ENCODE results near the gene MVB12B.

The MVB12B gene

DNA sequence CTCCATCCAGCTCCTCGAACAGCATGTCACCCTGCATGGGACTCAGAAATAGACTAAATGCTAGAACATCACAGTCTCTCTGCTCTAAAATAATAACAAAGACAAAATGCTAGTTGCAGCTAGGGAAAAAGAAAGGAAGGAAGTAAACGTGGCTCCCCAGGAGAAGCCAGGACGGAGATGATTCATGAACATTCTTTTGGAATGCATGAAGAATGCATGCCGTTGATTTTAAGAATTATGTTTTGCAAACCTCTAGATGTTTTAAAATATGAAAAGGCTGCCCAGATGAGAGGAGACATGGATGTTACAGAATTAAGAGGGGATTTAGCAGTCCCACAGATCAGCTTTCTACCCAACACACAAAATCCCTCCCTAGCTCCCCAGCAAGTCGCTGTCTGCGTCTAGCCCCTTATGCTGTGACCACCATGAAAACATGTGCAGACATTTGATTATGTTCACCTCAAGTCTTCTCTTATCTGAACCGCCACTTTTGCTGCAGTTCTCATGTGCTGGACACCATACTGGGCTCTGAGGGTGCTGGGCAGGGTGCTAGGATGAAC is 147.7 kb downstream of the MVB12B start:
- TF ChIP-seq, protein P1, sequence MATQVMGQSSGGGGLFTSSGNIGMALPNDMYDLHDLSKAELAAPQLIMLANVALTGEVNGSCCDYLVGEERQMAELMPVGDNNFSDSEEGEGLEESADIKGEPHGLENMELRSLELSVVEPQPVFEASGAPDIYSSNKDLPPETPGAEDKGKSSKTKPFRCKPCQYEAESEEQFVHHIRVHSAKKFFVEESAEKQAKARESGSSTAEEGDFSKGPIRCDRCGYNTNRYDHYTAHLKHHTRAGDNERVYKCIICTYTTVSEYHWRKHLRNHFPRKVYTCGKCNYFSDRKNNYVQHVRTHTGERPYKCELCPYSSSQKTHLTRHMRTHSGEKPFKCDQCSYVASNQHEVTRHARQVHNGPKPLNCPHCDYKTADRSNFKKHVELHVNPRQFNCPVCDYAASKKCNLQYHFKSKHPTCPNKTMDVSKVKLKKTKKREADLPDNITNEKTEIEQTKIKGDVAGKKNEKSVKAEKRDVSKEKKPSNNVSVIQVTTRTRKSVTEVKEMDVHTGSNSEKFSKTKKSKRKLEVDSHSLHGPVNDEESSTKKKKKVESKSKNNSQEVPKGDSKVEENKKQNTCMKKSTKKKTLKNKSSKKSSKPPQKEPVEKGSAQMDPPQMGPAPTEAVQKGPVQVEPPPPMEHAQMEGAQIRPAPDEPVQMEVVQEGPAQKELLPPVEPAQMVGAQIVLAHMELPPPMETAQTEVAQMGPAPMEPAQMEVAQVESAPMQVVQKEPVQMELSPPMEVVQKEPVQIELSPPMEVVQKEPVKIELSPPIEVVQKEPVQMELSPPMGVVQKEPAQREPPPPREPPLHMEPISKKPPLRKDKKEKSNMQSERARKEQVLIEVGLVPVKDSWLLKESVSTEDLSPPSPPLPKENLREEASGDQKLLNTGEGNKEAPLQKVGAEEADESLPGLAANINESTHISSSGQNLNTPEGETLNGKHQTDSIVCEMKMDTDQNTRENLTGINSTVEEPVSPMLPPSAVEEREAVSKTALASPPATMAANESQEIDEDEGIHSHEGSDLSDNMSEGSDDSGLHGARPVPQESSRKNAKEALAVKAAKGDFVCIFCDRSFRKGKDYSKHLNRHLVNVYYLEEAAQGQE (IDR thresholded peaks at IDR 0.05; ENCODE audit: insufficient read depth in 1 of 2, low read depth in 2 of 2, low read length in 2 of 2) = no peak
- TF ChIP-seq POLR2AphosphoS5 (IDR thresholded peaks at IDR 0.05; ENCODE audit: low read depth, low read length) (no peak), TAF1 (IDR thresholded peaks at IDR 0.05; ENCODE audit: borderline replicate concordance, insufficient read depth, low read length) (no peak), FOXP2 (optimal IDR thresholded peaks at IDR 0.05; ENCODE audit: borderline replicate concordance, extremely low read depth, extremely low read length, insufficient read depth) (no peak), SIN3A (IDR thresholded peaks at IDR 0.05; ENCODE audit: borderline replicate concordance, insufficient read depth, low read length) (no peak)

DNA sequence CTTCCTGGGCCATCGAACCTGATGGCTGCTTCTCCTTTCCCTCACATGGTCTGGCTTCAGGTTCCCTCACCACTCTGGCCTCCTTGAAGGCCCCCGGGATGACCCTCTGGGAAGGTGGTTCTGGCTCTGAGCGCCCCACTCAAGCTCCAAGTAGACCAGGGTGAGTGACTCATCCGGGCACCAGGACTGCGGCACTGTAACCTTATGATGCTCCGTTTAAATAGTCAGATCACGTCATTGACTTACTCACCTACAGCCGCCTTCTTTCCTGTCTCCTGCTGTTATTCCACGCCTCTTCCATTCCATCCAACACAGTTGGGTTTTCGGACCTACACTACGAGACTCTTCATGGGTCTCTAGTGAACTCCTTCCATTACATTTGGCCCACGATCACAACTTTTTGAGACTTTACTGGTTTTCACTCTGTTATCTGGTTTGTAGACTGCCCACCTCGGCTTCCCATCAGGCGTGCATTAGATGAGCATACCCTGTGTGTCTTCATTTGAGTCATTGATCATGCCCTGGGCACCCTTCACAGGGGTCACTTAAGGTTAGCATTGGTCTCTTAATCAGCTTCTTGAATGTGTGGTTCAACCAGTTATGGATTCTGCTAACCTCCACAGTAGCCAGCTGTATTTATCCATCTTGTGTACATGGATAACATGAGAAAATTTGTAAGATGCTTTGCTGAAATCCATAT is 148.3 kb downstream of the MVB12B start:
- TF ChIP-seq POLR2AphosphoS5 (IDR thresholded peaks at IDR 0.05; ENCODE audit: low read depth, low read length) (no peak), SIN3A (IDR thresholded peaks at IDR 0.05; ENCODE audit: borderline replicate concordance, insufficient read depth, low read length) (no peak), FOXP2 (optimal IDR thresholded peaks at IDR 0.05; ENCODE audit: borderline replicate concordance, extremely low read depth, extremely low read length, insufficient read depth) (no peak), TAF1 (IDR thresholded peaks at IDR 0.05; ENCODE audit: borderline replicate concordance, insufficient read depth, low read length) (no peak)
- TF ChIP-seq, protein P1 (IDR thresholded peaks at IDR 0.05; ENCODE audit: insufficient read depth in 1 of 2, low read depth in 2 of 2, low read length in 2 of 2) = no peak

GRCh38 chr9:126475933-126476555 is 149.4 kb downstream of the MVB12B start:
- TF ChIP-seq SIN3A (IDR thresholded peaks at IDR 0.05; ENCODE audit: borderline replicate concordance, insufficient read depth, low read length) (no peak), TAF1 (IDR thresholded peaks at IDR 0.05; ENCODE audit: borderline replicate concordance, insufficient read depth, low read length) (no peak), FOXP2 (optimal IDR thresholded peaks at IDR 0.05; ENCODE audit: borderline replicate concordance, extremely low read depth, extremely low read length, insufficient read depth) (no peak), POLR2AphosphoS5 (IDR thresholded peaks at IDR 0.05; ENCODE audit: low read depth, low read length) (no peak)
- TF ChIP-seq, protein P1 (IDR thresholded peaks at IDR 0.05; ENCODE audit: insufficient read depth in 1 of 2, low read depth in 2 of 2, low read length in 2 of 2) = no peak

DNA sequence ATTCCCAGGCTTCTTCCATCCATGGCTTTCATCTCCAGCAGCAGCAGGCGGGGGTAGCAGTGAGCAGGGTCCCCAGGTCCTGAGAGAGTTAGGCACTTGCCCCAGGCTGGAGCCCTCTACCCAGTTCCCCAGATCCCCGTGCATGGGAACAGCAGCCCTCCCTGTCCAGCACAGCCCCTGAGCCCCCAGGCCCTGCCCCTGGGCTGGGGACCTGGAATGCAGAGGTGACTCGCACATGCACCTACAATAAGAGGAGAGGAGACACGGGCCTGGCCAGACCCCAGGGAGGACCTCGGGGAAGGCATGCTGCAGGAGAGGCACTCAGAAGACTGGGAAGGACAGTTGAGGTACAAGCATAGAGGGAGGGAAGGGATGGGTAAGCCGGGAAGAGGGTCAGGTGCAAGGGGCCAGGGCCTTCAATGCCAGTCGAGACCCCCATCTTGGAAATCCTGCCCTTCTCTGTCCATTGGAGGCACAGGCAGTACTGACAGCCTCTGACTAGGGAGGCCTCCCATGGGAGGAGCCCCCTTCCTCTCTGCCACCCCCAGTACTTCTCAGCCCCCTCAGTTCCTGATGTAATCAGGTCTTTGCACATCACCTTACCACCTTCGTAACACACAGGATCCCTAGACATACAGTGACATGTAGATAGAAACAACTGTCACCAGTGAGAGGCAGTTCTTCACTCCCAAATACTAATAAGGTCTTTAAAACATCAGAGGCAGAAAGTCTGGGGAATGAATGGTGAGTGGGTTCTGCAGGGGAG is 151.8 kb downstream of the MVB12B start:
- TF ChIP-seq POLR2AphosphoS5 (IDR thresholded peaks at IDR 0.05; ENCODE audit: low read depth, low read length) (no peak), SIN3A (IDR thresholded peaks at IDR 0.05; ENCODE audit: borderline replicate concordance, insufficient read depth, low read length) (no peak), TAF1 (IDR thresholded peaks at IDR 0.05; ENCODE audit: borderline replicate concordance, insufficient read depth, low read length) (no peak), FOXP2 (optimal IDR thresholded peaks at IDR 0.05; ENCODE audit: borderline replicate concordance, extremely low read depth, extremely low read length, insufficient read depth) (no peak)
- TF ChIP-seq, protein P1 (IDR thresholded peaks at IDR 0.05; ENCODE audit: insufficient read depth in 1 of 2, low read depth in 2 of 2, low read length in 2 of 2) = no peak

Measured in PFSK-1 (cell line).